D341Med (cell line): Measurements from ENCODE around the gene ASPSCR1.
"Not testable (repeated sequence)": the region's sequence is repeated elsewhere in the genome, so short reads cannot be mapped to it uniquely, and the experiment has no call there.

ENCODE experiments used
- DNase-seq: peaks from one replicate; pipeline ENCODE4 v3.0.0; 2012; ENCODE audit warnings: low spot score

The ASPSCR1 gene

DNA sequence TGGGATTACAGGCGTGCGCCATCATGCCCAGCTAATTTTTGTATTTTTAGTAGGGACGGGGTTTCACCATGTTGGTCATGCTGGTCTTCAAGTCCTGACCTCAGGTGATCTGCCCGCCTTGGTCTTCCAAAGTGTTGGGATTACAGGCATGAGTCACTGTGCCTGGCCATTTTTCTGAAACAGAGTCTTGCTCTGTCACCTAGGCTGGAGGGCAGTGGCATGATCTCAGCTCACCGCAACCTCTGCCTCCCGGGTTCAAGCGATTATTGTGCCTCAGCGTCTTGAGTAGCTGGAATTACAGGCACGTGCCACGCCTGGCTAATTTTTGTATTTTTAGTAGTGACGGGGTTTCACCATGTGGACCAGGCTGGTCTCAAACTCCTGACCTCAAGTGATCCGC is 4.1 kb downstream of the ASPSCR1 start:
- not testable (repeated sequence) for DNase-seq

DNA sequence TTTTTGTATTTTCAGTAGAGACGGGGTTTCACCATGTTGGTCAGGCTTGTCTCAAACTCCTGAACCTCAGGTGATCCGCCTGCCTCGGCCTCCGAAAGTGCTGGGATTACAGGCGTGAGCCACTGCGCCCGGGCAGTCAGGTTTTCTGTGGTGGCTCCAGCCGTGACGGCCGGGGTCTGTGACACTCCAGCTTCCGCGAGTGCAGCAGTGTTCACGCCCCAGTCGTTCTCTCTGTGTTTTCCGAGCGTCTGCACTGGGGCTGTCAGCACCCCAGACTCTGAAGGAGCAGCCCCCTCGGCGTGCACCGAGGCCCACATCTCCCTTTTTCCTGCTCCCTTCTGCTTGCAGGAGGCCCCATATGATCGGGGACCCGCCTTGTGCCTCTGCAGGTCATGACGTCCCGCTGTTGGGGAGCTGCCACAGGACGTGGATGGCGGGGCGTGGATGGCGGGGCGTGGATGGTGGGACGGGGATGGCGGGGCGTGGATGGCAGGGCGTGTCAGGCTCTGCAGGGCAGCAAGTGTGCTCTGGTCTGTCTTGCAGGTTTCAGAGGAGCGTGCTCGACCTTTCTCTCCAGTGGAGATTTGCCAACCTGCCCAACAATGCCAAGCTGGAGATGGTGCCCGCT is 5.7 kb downstream of the ASPSCR1 start:
- no peak for DNase-seq

DNA sequence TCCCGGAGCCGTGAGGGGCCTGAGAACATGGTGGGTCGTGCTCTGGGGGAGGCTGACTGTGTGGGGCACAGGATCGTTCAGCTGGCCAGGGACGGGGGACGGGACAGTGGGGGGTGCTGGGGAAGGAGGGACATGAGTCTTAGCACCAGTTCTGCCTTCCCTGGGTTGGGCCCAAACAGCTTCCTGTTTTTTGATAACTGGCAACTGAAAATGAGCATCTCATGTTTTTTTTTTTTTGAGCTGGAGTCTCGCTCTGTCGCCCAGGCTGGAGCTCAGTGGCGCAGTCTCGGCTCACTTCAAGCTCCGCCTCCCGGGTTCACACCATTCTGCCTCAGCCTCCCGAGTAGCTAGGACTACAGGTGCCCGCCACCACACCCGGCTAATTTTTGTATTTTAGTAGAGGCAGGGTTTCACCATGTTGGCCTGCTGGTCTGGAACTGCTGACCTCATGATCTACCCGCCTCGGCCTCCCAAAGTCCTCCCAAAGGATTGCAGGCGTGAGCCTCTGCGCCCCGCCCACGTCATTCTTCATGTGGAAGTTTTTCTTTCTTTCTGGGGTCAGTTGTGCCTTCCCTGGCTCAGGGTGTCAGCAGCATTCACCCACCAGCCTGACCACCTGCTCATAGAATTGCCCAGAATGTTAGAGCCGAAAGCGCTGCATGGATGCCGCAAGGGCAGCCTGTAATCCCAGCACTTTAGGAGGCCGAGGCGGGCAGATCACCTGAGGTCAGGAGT is 6.4 kb downstream of the ASPSCR1 start:
- DNase-seq, result no peak

DNA sequence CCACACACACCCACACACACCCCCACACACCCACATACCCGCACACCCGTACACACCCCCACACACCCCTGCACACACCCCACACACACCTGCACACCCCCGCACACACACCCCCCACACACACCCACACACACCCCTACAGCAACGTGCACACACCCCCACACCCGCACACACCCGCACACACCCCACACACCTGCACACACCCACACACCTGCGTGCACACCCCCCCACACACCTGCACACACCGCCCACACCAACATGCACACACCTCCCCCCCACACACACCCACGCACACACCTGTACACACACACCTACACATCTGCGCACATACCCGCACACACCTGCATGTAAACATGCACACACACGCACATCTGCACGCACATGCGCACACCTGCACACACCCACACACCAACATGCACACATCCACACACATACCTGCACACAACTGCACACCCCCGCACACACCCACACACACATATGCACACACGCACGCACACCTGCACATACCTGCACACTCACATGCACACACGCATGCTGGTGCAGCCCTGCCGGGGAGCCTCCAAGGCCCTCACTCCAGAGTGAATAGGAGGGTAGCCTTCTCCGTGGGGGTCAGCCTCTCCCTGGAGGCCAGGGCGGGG is 7.5 kb downstream of the ASPSCR1 start:
- DNase-seq, result no peak

DNA sequence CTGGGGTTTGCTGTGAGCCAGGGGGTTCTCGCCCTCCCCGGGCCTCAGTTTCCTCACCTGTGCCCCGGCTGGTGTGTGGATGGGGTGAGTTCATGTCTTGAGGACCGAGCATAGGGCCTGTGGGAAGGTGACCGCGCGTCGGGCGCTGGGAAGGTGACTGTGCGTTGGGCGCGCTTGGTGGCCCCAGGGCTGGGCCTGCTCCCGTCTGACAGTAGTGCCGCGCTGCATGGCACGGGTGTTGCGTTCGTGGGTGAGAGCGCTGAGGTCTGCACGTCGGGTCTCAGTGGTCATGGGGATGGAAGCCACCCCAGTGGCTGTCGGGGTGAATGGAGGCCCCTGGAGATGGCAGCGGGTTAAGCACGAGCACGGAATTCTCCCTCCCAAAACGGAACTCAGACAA is 9.2 kb downstream of the ASPSCR1 start:
- no peak for DNase-seq

DNA sequence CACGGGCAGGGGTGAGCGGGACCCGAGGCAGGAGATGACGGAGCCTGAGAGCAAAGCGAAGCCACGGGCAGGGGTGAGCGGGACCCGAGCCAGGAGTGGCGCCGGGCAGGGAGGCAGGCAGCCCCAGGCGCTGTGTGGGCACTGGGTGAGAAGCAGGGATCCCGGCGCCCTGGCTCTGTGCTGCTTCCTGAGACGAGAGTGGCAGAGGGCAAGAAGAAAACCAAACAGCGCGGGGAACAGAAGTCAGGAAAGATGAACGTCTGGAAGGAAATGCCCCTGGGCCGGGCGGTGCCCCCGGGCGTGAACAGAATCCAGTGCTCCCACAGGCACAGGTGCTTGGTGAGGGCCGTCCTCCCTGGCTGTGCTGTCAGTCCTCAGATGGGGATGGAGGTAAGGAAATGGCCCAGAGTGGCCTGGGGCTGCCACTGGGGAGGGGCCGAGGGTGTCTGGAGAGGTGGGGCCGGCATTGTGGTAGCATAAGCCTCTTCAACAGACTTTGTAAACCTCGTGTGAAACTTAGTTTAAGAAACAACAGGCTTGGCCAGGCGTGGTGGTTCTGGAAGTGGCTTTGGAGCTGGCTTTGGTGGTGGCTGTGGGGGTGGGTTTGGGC is 9.8 kb downstream of the ASPSCR1 start:
- no peak for DNase-seq

DNA sequence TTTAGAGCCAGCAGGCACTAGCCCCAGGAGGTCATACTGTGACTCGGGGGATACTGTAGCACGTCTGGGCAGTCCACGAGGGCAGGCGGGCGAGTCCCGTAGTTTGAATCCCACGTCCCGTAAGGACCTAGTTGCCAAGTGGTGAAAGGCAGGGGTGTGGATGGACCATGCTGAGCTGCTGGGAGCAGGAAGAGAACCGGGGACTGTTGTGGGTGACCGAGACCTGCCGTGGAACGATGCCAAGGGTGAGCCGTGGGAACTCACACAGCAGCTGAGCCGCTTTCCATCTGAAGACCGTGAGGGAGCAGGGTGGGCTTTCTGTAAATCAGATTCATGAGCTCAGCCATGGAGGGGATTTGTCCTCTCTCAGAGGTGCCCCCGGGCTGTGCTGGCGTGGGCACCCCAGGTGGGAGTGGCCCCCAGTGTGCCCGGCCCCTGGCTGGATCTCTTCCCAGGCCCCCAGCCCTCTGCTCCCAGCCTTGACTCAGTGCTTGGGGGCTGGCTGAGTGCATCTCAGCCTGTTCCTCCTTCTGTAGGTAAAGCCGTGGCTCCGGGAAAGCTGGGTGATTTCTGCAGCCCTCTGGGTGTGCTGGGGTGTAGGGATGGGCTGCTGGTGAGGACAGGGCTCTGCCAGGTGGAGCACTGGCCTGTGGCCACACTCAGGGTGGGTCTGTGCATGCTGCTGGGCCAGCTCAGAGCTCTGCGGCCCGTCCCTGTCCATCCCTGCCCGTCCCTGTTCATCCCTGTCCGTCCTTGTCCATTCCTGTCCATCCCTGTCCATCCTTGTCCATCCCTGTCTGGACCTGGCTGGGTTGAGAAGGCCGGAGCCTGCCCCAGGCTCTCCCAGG is 13.6 kb downstream of the ASPSCR1 start:
- DNase-seq, result no peak

DNA sequence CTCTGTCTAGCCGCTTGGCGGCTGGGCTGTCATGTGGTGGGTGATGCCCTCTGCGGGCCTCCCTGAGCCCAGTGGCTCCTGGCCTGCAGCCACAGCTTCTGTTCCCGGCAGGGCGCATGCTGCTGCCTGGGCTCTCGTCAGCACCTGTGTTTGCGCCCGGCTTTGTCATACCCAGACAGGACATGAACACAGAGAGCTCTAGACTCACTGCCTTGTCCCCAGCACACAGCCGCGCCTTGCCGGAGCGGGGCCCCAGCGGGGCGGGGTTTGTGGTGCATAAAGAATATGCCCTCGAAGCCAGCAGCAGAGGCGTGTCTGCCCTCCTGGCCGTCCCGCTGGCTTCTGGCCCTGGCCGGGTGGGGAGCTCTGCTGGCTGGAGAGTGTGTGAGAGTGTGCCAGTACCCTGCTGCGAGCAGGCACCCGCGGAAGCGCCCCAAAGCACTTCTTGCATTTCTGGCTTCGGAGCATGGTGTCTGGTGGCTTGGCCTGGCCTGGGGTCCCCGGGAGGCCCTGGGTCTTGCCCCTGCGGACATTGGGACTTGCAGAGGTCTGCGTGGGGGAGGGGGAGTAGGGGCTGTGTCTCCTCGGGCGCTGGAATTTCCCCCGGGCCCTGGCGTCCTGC is 14.4 kb downstream of the ASPSCR1 start:
- no peak for DNase-seq

DNA sequence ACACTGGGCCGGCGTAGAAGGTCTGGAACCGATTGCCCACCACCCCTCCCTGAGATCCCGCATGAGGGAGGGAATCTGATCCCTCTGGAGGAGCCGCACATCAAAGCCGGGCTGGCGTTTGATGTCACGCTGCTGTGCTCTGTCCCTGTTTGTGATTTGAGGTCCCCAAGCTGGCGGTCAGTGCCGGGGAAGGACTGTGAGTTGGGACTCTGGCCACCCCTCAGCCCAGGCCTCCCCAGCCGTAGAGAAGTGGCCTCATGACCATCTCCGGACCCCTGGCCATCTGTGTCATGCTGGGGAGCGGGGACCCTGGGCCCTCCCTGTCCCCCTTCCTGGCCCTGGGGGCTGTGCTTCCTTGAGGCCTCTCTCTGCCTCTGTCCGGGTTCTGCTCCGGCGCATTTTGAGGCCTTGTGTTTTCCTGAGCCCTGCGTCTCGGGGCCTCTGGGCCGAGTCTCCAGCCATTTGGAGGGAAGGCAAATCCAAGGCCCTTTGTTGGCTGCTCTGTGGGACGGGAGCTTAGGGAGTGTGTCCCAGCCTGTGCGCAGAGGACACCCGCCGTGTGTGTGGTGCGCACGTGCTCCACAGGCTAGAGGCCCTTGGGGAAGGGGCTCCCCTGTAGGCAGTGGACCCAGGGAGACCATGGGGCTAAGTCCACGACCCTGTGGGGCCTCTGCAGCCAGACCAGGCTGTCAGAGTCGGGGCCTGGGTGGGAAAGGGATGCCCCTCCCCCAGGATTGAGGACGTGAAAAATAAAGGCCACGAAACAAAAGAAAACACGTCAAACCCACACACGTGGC is 15.1 kb downstream of the ASPSCR1 start:
- DNase-seq, result no peak

DNA sequence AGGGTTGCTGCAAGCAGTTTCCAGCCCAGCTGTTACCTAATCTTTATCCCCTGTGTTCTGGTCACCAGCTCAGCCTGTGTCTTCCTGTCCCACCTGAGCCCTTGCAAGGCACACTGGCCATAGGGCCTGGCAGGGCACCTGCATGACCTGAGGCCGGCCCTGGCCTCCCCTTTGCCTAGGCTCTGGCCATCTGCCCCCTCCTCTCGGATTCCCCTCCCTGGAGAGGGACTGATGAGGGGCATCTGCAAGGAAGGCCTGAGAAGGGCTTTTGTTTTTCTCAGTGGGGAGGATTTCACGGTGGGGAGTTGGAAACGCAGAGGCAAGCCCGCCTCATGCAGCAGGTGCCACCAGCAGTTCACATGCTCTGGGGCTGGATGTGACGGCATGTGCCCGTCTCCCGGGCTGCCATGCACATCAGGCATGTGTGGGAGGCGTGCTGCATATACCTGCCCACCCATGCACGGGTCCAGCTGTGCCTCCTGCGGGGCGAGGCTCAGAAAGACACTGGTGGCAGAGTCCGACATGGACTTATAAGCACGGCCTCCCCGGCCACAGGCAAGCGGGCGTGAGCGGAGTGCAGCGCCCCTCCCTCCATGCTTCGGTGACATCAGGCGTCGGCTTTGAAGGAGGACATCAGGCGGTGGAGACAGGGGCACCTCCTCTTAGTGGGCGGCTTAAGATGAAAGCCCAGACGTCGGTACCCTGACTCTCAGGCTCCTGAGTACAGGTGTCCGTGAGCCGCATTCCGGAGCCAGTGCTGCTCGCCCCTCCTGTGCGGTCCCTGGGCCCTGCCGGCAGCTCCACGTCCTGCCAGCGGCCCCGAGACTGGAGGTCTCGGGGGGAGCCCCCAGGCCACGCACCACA is 16.5 kb downstream of the ASPSCR1 start:
- no peak for DNase-seq

DNA sequence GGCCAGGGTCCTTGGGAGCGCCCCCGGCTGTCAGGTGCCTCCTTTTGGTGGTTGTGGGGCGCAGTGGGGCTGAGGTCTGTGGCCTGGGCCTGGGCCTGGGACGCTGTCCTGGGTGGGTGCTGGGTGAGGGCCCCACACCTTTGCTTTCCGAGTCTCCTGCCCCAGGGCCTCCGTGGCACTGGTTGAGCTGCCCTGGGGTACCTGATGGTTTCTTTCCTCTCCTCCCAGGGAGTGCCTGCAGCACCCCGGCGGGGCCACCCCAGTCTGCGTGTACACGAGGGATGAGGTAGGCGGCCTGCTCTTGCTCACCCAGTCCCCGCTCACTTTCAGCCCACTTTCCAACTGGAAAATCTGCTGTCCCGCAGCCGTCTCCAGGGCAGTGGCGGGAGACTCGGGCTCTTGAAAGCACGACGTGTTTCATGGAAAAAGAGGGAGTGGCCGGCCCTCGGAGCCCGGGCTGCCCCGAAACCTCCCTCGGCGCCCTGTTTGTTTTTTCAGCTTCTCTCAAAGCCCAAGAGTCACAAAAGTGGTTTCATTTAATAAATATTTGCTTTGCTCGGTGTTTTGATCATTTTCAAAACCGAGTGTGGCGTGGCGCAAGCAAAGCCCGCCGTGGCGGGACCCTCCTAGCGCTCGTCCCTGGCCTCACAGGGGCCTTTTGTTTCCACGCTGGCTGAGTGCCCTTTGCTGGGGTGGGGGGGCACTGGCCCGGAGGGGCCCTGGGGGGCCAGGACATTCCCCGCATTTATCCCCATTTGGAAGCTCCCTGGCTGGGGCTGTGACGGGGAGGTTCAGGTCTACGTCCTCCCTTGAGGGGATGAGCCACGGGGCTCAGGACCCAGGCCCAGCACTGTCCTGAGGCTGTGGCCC is 17.4 kb downstream of the ASPSCR1 start:
- no peak for DNase-seq

DNA sequence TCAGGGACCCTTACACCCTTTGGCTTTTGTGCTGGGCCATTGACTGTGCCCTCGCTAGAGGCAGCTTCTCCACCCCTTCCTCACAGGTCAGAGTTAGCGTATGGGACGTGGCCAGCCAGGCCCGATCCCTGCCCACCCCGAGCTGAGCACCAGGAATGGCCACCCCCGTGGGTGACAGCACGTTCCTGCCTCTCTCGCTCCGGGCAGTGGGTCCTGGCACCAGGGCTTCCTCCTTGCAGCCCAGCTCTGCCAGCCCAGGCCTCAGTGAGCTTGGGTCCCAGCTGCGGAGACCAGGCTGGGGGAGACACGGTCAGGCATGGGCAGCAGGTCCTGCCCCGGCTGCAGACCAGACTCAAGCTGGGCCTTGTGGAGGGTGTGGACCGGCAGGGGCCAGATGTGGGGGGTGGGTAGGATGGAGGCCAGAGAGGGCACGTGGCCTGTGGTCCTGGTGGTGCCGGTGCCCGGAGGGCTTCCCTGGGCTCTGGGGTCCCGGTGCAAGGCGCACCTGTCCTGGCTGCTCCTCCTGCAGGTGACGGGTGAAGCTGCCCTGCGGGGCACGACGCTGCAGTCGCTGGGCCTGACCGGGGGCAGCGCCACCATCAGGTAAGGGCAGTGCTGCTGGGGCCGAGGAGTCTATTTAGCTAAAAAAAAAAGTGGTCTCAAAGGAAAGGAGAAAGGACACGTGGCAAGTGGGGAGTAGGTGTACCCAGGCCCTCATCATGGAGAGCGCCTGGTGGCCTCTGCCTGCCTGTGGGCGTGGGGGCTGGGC is 18.2 kb downstream of the ASPSCR1 start:
- no peak for DNase-seq

DNA sequence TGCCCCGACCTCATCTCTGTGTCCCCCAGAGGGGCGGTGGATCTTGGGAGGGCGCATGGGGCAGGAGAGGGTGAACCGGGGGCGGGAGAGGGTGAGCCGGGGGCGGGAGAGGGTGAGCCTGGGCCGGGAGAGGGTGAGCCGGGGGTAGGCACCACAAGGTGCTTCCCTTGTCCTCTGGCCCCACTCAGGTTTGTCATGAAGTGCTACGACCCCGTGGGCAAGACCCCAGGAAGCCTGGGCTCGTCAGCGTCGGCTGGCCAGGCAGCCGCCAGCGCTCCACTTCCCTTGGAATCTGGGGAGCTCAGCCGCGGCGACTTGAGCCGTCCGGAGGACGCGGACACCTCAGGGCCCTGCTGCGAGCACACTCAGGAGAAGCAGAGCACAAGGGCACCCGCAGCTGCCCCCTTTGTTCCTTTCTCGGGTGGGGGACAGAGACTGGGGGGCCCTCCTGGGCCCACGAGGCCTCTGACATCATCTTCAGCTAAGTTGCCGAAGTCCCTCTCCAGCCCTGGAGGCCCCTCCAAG is 18.9 kb downstream of the ASPSCR1 start:
- no peak for DNase-seq

DNA sequence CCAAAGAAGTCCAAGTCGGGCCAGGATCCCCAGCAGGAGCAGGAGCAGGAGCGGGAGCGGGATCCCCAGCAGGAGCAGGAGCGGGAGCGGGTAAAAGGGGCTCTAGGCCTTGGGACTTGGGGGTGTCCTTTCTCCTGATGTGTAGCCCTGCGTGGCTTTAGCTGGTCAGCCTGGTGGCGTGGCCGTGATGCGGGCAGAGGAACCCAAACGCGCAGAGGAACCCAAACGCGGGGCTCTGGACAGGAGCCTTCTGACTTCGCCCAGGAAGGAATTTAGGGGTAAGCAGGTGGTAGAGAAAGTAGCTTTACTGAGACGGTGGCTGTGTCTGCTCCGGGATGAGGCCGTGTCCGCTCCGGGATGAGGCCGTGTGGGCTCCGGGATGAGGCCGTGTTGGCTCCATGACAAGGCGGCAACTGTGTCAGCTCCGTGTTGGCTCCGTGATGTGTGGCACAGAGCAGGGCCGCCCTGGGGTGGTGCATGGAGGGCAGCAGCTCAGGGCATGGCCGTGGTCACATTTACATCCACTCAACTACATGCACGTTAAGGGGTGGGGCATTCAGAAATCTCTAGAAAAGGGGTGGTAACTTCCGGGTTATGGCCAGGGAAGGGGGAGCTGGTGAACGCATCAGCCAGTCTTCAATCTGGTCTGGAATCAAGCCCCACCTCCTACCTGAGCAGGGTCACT is 19.5 kb downstream of the ASPSCR1 start:
- no peak for DNase-seq

DNA sequence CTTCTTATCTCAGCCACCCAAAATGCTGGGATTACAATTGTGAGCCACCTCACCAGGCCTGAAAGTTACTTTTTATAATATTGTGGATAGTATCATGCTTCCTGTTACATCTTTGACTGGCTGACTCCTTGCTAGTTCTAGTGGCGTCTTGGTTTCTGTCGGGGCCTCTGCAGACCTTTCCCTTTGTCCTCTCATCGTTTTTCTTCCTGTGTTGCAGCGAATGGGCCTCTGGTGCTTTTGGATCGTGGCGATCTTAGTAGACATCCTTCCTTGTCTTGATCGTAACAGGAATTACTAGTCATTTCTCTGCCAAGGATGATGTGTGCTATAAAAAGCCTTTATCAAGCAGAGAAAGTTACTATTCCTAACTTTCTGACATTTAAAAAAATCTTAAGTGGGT is 20.8 kb downstream of the ASPSCR1 start:
- no peak for DNase-seq

DNA sequence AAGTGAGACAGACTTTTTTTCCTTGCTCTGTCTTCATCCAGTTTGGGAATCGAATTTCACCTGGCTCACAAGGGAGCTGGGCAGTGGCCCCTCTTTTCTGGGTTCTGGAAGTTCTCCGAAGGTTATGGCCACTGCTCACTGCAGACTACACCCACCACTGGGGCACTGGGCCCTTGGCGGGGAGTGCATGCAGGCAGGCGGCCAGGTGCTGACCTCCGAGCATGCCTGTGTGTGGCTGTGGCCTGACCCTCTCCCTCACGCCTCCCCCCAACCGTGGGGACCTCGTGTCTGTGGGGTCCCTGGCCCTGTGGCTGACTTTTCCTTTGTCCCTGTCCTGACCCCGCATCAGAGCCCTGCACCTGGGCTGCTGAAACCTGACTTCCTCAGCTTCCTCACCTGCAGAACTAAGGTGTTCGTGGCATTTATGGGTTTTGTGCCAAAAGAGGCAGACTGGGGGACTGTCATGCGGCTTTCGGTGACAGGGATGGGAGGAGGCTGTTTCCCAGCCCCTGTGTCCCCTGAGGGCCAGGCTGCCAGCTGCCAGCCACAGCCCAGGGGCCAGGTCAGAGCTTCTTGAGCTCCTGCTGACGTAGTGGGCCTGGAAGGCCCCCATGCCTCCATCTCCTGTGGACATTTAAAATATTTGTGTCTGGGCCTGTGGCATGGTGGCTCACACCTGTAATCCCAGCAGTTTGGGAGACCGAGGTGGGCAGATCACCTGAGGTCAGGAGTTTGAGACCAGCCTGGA is 21.4 kb downstream of the ASPSCR1 start:
- no peak for DNase-seq

DNA sequence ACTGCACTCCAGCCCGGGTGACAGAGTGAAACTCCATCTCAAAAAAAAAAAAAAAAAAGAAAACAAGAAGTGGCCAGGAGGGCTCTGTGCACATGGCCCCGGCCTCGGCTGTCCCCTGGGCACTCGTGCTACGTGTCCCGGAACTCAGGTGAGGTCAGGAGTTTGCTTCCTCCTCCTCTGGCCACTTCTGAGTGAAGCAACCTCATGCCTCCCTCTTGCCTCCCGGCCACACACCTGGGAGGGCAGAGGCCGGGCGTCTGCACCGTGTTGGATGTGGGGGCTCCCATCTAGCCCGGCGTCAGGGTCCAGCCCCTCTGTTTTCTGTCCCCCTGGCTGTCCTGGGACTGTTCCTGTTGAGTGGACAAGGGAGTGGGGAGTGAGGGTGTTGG is 22.2 kb downstream of the ASPSCR1 start:
- no peak for DNase-seq
